NCI-H2196 (cell line): Measurements from ENCODE around the gene RSPH6A.
A peak's percentile ranks its signal among the peaks of the same experiment; 100 is the strongest.

Source experiments
- DNase-seq: peaks from one replicate; lab custom pipeline; 2025; ENCODE audit not compliant: unreplicated experiment; lab: John Stamatoyannopoulos, UW

The RSPH6A gene

GRCh38 chr19:45781214-45782161 is 33.6 kb downstream of the RSPH6A start:
- peak; percentile 78 for DNase-seq

- DNase-seq, result no peak
Measured at GRCh38 chr19:45780448-45781213, 34.5 kb downstream of the RSPH6A start.

- peak; percentile 33 for DNase-seq
Measured at GRCh38 chr19:45780146-45780447, 35.0 kb downstream of the RSPH6A start.

- DNase-seq, result peak; percentile 89
Measured at GRCh38 chr19:45779231-45780145, 35.6 kb downstream of the RSPH6A start.

GRCh38 chr19:45778010-45778661 is 37.0 kb downstream of the RSPH6A start:
- DNase-seq, result no peak

GRCh38 chr19:45777395-45777961 is 37.6 kb downstream of the RSPH6A start:
- DNase-seq, result no peak

- no peak for DNase-seq
Measured at GRCh38 chr19:45774765-45775164, 40.3 kb downstream of the RSPH6A start.

GRCh38 chr19:45773384-45773783 is 41.7 kb downstream of the RSPH6A start:
- peak; percentile 38 for DNase-seq

GRCh38 chr19:45772912-45773311 is 42.2 kb downstream of the RSPH6A start:
- DNase-seq, result no peak

- DNase-seq, result no peak
Measured at GRCh38 chr19:45772130-45772840, 42.8 kb downstream of the RSPH6A start.

GRCh38 chr19:45771311-45771933 is 43.7 kb downstream of the RSPH6A start:
- no peak for DNase-seq

- peak; percentile 98 for DNase-seq
Measured at GRCh38 chr19:45770192-45771101, 44.7 kb downstream of the RSPH6A start.

GRCh38 chr19:45769821-45770191 is 45.3 kb downstream of the RSPH6A start:
- DNase-seq, result peak; percentile 56

- peak; percentile 98 for DNase-seq
Measured at GRCh38 chr19:45768984-45769782, 45.9 kb downstream of the RSPH6A start, which contains the start of gene SIX5. Gene SIX5, minus strand, starts transcription at chr19:45769252. Its CDS starts 408 bp downstream, at chr19:45768844.

GRCh38 chr19:45768655-45768983 is 46.5 kb downstream of the RSPH6A start:
- DNase-seq, result peak; percentile 40

GRCh38 chr19:45767881-45768654 is 47.0 kb downstream of the RSPH6A start:
- peak; percentile 40 for DNase-seq
